HG03432 (cell line): ENCODE results near the gene GRIP2.

ENCODE experiments used
- ATAC-seq: cut with Tn5 transposase; IDR thresholded peaks from one replicate; pipeline ENCODE4 v1.9.1; 2021; ENCODE audit warnings: mild to moderate bottlenecking, moderate library complexity; ENCODE audit not compliant: unreplicated experiment

The GRIP2 gene

DNA sequence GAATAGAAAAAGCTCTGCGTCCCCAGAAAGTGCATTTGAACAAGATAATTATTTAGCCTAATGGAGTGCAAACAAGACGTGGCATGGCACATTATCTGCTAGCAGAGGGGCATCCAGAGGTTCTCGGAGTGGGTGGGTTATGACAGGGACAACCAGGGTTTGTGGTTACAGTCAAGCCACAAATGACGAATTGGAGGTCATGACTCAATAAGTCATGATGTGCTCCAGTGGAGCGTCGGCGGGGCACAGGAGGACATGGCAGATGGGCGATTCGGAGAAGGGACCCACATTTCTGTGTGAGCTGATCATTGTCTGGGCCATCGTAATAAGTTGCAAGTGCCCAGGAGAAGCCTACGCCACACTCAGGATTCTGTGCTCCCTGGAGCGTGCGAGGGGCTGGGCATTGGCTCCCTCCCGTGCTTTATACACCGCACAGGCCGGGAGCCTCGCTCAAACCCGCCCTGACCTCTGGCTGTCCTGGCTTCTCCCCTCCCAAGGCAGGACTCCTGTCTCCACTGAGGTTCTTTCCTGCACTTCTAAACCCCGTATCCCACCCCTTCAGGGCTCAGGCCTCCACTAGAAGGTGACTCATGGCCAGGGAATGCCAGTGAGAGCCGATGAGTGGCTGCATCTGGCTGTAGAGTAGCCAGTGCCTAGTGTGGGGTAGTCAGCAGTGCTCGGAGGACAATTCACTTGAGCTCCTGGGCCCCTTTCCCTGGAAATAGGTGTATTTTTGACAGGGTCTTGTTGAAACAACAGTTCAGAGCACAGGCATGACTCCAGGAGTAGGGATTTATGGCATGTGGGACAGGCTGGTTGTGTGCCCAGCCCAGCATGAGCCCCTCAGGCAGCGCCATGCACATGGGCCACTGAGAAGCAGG lies 67.4 kb downstream of the GRIP2 start:
- ATAC-seq = no peak

DNA sequence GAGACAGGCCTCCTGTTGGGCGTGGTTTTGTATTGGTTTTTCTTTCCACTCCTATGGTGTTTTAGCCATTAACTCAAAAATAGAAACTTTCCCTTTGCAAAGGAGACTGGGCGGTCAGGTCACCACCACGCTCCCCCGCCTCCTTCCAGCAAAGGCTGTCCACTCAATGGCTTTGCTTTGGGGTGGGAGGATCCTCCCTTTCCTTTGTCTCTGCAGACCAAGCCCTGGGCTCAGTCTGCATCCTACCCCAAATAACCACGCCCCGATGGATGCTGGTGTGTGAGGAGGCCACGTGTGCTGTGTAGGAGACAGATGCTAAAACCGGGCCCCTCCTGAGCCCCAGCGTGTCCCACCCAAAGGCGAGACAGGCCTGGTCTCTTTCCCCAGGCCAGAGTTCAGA lies 68.5 kb downstream of the GRIP2 start:
- no peak for ATAC-seq

DNA sequence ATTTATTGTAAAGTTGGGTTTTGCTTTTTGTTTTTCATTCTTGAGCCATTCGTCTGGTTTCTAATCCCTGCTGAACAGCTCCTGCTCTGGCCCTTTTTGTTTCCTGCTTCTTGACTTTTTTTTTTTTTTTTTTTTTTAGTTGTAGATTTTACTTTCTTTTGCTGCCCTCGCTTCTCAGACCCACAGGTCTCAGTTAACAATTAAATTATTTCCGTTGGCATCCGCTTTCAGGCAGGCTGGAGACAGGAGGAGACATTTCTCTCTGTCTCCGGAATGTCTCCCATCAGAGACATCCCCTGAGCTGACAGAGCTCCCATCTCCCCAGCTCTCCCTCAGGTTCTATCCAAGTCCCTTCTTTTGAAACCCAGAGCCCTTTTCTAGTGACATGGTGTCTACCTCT lies 69.1 kb downstream of the GRIP2 start:
- no peak for ATAC-seq

GRCh38 chr3:14470461-14470860 lies 69.7 kb downstream of the GRIP2 start:
- no peak for ATAC-seq

DNA sequence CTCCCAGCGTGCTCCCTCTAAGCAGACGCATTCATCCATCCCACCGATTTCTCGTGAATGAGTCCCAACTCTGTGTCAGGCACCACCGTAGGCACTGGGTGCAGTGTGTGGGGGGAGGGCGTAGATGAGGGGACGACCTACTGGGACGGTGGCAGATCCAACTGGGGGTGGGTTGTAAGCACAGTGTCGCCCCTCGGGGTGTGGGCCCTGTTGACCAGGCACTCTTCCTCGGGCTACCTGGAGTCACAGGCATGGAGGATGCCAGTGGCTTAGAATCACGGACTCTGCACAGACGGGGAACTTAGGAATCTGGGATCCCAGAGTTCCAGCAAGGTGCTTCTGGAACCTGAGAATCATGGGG lies 71.5 kb downstream of the GRIP2 start:
- ATAC-seq = no peak

DNA sequence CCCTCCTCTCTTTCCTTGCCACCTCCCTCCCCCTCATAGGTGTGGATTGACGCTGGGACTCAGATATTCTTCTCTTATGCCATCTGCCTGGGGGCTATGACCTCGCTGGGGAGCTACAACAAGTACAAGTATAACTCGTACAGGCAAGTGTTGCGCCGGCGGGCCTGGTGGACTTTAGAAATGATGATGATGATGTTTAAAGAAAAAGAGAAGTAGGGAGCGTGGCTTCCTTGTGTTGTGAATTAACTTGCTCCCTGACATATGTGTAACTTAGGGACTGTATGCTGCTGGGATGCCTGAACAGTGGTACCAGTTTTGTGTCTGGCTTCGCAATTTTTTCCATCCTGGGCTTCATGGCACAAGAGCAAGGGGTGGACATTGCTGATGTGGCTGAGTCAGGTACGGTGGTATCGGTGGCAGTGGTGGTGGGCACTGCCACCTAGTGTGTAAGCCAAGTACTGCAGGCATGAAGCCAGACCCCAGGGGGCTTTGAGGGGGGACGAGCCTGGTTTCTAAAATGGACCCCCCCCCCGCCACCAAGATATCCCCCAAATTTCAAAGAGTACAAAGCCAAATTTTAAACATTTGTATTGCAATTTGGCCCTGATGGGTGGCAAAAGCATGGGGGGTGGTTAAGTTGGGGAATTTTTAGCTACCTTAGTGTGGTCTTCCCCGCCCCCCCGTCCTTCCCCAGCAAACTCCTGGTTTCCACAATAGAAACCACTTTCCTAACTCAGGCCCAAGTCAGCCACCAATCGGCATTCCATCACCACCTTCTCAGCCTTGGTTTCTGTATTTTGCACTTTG lies 72.1 kb downstream of the GRIP2 start:
- ATAC-seq = peak; percentile 50

- ATAC-seq = no peak
Observed at GRCh38 chr3:14466179-14466903, 73.8 kb downstream of the GRIP2 start.

GRCh38 chr3:14465425-14465824 lies 74.7 kb downstream of the GRIP2 start:
- ATAC-seq = no peak

- no peak for ATAC-seq
Observed at GRCh38 chr3:14464521-14464920, 75.6 kb downstream of the GRIP2 start.

- no peak for ATAC-seq
Observed at GRCh38 chr3:14464141-14464465, 76.0 kb downstream of the GRIP2 start.

- ATAC-seq = no peak
Observed at GRCh38 chr3:14463330-14464140, 76.6 kb downstream of the GRIP2 start.

DNA sequence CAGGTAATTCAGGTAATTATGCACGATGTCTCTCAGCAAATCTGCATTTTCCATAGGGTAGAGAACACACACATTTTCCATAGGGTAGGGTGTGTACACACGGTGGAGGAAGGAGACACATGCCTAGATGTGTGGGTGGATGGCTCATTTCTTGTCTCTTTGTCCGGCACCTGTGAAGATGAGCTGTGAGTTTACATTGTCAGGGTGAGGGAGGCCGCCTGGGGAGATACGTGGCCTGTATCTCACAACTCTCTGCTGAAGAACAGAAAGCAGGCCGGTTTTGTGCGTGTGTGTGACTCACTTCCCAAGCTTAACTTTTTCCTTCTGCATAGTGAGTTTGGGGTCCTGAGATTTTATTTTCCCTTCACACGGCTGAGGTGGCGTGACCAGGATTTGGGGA lies 77.4 kb downstream of the GRIP2 start:
- ATAC-seq = no peak

- peak; percentile 60 for ATAC-seq
Observed at GRCh38 chr3:14461748-14462324, 78.3 kb downstream of the GRIP2 start.

DNA sequence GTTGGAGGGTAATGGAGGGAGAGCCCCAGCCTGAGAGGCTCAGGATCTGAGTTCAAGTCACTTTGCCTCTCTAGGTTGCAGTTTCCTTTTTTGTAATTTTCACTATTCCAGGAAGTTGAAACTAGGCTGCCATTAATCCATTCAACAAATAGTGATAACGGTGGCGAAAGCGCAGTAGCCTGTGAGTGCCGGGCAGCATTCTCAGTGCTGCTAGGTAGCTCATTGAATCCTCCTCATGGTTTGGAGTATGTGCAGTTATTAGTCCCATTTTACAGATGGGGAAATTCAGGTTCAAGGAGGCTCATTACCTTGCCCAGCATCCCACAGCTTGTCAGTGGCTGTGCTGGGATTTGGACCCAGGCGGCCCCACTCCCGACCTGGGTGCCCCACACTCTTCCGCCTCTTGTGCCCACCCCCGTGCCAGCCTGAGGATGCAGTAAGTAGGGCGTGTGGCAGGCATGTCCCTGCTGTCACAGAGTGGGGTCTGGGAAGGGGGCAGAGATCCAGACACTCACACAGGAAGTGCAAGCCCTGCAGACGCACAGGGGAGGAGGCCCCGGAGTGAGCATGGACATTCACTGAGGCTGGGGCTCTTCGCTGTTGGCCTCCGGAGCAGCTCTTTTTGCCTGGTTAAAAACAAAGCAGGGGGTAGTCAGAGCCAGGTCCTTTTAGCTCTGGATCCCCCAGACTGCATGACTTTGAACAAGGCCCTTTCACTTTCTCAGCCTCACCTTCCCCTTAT lies 79.0 kb downstream of the GRIP2 start:
- no peak for ATAC-seq

- no peak for ATAC-seq
Observed at GRCh38 chr3:14460342-14461005, 79.7 kb downstream of the GRIP2 start.

DNA sequence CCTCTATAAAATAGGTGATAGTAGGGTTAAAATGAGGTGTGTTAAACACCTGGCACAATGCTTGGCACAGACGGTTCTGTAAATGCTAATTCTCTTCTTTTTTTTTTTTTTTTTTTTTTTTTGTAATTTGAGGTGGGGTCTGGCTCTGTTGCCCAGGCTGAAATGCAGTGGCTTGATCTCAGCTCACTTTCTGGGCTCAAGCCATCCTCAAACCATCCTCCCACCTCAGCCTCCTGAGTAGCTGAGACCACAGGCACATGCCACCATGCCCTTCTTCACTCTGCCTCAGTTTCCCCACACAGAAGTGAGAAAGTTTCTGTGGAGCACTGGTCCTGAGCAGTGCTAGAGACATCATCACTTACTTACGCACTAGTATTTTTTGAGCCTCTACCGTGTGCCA lies 80.4 kb downstream of the GRIP2 start:
- ATAC-seq = no peak

DNA sequence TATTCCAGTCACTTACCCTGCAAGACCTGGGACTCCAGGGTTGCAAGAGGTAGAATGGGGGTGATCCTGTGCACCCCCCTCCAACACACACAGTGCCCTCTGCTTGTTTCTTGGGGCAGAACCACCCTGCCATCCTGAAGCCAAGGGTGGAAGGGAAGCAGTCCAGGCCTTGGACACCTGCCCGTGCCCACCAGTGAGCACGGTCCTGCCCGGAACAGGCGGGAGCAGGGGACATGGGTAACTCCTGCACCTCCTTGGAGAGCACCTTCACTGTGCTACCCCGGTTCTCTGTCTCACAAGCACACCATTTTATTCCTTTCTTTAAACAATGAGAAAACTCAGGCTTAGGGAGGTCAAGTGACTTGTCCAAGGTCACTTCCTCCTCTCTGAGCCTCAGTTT lies 80.8 kb downstream of the GRIP2 start:
- ATAC-seq = no peak

DNA sequence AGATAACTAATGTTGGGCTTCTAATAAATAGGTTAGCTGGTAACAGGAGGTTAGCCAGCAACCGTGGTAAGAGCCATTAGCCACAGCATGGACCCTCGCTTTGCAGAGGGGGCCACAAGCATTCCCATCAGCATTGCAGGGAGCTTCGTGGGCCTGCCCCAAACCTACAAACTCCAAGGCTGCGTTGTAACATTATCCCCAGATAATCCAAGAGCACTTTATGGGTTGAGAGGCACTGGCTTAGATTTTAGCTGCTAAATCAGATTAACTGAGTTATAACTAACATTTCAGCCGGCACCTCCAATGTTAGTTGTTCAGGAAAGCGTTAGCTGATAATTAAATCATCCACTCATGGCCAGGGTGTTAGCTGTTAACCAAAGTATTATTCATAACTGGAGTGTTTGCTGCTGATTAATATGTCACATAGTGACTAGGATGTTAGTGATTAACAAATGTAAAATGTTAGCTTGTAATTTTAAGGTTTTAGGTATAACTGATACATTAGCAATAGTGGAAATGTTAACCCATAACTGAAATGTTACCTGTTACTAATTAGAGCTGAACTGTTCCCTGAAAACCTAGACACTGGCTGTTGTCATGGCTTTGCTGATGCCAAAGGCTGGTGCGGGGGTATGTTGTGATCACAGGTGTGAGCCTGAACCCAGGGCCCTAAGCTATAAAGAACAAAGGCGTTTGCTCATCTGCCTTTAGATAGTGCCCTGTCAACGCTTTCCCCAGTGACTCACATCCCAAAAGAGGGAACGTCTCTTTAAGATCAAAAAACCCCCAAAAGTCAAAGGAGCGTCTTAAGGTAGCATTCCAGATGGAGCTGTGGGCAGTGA lies 81.5 kb downstream of the GRIP2 start:
- peak; percentile 47 for ATAC-seq
